Keratinocyte (primary cell): ENCODE results near the gene ZHX3. TPM values are rescaled to one million over a fixed set of nuclear protein-coding genes. Genes with fewer than 3 reads are reported as not detected.

ENCODE experiments used
- DNase-seq: peaks from one replicate; pipeline ENCODE4 v3.0.0-alpha.2; 2011; ENCODE audit warnings: low read depth, missing footprints, low spot score
- FAIRE-seq: peaks from 2 replicates; lab custom pipeline; 2011; peaks lifted over from hg19 to GRCh38; lab: Jason Lieb, UNC
- H2AFZ ChIP-seq: 2 replicates; pipeline ENCODE4 v1.6.0; 2012; ENCODE audit warnings: low read length, control low read depth, inconsistent platforms; ENCODE audit not compliant: control insufficient read depth
- H3K27ac ChIP-seq: 2 replicates; pipeline ENCODE4 v1.5.1; 2011; ENCODE audit warnings: low read length; ENCODE audit not compliant: control insufficient read depth, insufficient read depth
- H3K27me3 ChIP-seq: 3 replicates; pipeline ENCODE4 v1.6.0; 2011; ENCODE audit warnings: low read length; ENCODE audit not compliant: control insufficient read depth, insufficient read depth; ENCODE audit errors: extremely low read depth
- H3K36me3 ChIP-seq, 2 experiments: 2 replicates in 1 of 2; 3 replicates in 1 of 2; pipeline ENCODE4 v1.5.1; 2011; ENCODE audit warnings: low read length in 2 of 2, mild to moderate bottlenecking in 1 of 2; ENCODE audit not compliant: control insufficient read depth in 2 of 2, insufficient read depth in 2 of 2; ENCODE audit errors: extremely low read depth in 1 of 2
- H3K4me1 ChIP-seq: 3 replicates; pipeline ENCODE4 v1.5.1; 2011; ENCODE audit warnings: low read length; ENCODE audit not compliant: control insufficient read depth, insufficient read depth; ENCODE audit errors: extremely low read depth
- H3K4me2 ChIP-seq: 3 replicates; pipeline ENCODE4 v1.6.0; 2011; ENCODE audit warnings: low read depth, low read length; ENCODE audit not compliant: control insufficient read depth, insufficient read depth; ENCODE audit errors: extremely low read depth
- H3K4me3 ChIP-seq, 3 experiments: fragments of 200-600 bp in 1 of 3; sonication (generic) in 1 of 3; 2 replicates in 2 of 3; 3 replicates in 1 of 3; pipeline ENCODE4 v1.5.1; 2011 to 2016; ENCODE audit warnings: low read length in 3 of 3, mild to moderate bottlenecking in 3 of 3, control low read depth in 2 of 3, inconsistent platforms in 1 of 3, low read depth in 1 of 3, mixed read lengths in 1 of 3, mixed run types in 1 of 3, moderate library complexity in 1 of 3; ENCODE audit not compliant: control insufficient read depth in 2 of 3, insufficient read depth in 2 of 3; ENCODE audit errors: extremely low read depth in 1 of 3
- H3K79me2 ChIP-seq: 2 replicates; pipeline ENCODE4 v1.6.0; 2012; ENCODE audit warnings: low read length; ENCODE audit not compliant: control insufficient read depth, insufficient read depth
- H3K9ac ChIP-seq: 3 replicates; pipeline ENCODE4 v1.6.0; 2011; ENCODE audit warnings: low read length; ENCODE audit not compliant: control insufficient read depth, insufficient read depth; ENCODE audit errors: extremely low read depth
- H3K9me1 ChIP-seq: 3 replicates; pipeline ENCODE4 v1.6.0; 2011; ENCODE audit warnings: low read length; ENCODE audit not compliant: control insufficient read depth, insufficient read depth; ENCODE audit errors: extremely low read depth
- H3K9me3 ChIP-seq: 2 replicates; pipeline ENCODE4 v1.5.1; 2012; ENCODE audit warnings: low read depth, low read length; ENCODE audit not compliant: control insufficient read depth
- H4K20me1 ChIP-seq: 3 replicates; pipeline ENCODE4 v1.6.0; 2011; ENCODE audit warnings: low read length; ENCODE audit not compliant: control insufficient read depth, insufficient read depth; ENCODE audit errors: extremely low read depth
- EZH2 ChIP-seq: IDR thresholded peaks from one replicate; pipeline ENCODE4 v1.6.1; 2012; ENCODE audit warnings: inconsistent platforms, mild to moderate bottlenecking, low read length, moderate library complexity
- dilution Hi-C: fragments of 300-500 bp; cut with MboI; formaldehyde crosslinking; loops from one replicate; pipeline ENCODE4 v1.7.0; 2020; ENCODE audit warnings: low sequenced_read_pairs; ENCODE audit not compliant: extremely low pct_ligation_motif_present
- polyA plus RNA-seq, 5 experiments: library from polyadenylated mRNA; depleted of rRNA in 3 of 5; stranded (reverse) in 3 of 5; stranded (forward) in 1 of 5; unstranded in 1 of 5; fragments of >200 nt; gene quantifications; 1 replicate in 1 of 5; 2 replicates in 3 of 5; 3 replicates in 1 of 5; pipeline versions ENCODE4 v1.2.1 to v1.2.3, GENCODE V29; 2011 to 2012; ENCODE audit warnings: missing spikeins in 2 of 5, low read depth in 1 of 5, low replicate concordance in 1 of 5
- TF ChIP-seq, protein P1 (sequence below), 3 experiments: IDR thresholded peaks in 1 of 3; conservative IDR thresholded peaks in 1 of 3; optimal IDR thresholded peaks in 1 of 3; 2 replicates in 2 of 3; 3 replicates in 1 of 3; pipeline versions ENCODE3 to v1.5.1; 2011; ENCODE audit warnings: low read length in 3 of 3, mild to moderate bottlenecking in 3 of 3, moderate library complexity in 2 of 3, control low read depth in 1 of 3, inconsistent platforms in 1 of 3; ENCODE audit not compliant: insufficient read depth in 2 of 3; ENCODE audit errors: extremely low read depth in 1 of 3

Gene ZHX3
- polyA plus RNA-seq, 1 donor (not counting 4 experiments of a cell fraction or from before 2014, with no cell fraction given): 16.5 TPM

DNA sequence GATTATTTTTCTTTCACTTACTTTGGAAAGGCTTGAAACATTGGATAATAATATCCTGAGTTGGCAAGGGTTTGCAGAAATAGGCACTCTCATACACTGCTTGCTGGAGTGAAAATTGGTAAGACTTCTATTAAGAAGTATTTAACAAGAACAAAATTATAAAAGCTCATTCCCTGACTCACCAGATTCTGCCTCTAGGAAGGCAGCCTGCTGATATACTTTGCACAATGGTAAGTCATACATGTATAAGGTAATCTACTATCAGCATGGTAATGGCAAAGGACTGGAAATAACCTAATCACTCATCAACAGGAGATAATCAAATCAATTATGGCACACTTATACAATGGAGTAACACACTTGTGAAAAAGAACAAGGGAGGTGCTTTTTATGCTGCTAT, 94.4 kb downstream of the ZHX3 start:
- DNase-seq: no peak
- Histone ChIP-seq H3K27ac (no peak overlapping the region), H3K9ac (no peak overlapping the region), H3K79me2 (no peaks in the 10 kb centered on the region), H3K27me3 (no peaks in the 10 kb centered on the region), H4K20me1 (no peaks in the 10 kb centered on the region), H3K4me3 (no peak overlapping the region), H3K9me1 (no peaks in the 10 kb centered on the region), H3K36me3 (peaks cover 0 to 2% of the 10 kb centered on the region in 2 experiments), H3K4me2 (no peak overlapping the region), H2AFZ (no peak overlapping the region), H3K4me1 (no peaks in the 10 kb centered on the region), H3K9me3 (no peaks in the 10 kb centered on the region)
- TF ChIP-seq EZH2: no peak
- TF ChIP-seq, protein P1, sequence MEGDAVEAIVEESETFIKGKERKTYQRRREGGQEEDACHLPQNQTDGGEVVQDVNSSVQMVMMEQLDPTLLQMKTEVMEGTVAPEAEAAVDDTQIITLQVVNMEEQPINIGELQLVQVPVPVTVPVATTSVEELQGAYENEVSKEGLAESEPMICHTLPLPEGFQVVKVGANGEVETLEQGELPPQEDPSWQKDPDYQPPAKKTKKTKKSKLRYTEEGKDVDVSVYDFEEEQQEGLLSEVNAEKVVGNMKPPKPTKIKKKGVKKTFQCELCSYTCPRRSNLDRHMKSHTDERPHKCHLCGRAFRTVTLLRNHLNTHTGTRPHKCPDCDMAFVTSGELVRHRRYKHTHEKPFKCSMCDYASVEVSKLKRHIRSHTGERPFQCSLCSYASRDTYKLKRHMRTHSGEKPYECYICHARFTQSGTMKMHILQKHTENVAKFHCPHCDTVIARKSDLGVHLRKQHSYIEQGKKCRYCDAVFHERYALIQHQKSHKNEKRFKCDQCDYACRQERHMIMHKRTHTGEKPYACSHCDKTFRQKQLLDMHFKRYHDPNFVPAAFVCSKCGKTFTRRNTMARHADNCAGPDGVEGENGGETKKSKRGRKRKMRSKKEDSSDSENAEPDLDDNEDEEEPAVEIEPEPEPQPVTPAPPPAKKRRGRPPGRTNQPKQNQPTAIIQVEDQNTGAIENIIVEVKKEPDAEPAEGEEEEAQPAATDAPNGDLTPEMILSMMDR (optimal IDR thresholded peaks at IDR 0.05 in 1 of 3, IDR thresholded peaks at IDR 0.05 in 1 of 3, conservative IDR thresholded peaks at IDR 0.05 in 1 of 3; ENCODE audit: extremely low read depth in 1 of 3, insufficient read depth in 2 of 3, low read length in 3 of 3): no peak
- no peak for FAIRE-seq
- dilution Hi-C loops: no loop called here

DNA sequence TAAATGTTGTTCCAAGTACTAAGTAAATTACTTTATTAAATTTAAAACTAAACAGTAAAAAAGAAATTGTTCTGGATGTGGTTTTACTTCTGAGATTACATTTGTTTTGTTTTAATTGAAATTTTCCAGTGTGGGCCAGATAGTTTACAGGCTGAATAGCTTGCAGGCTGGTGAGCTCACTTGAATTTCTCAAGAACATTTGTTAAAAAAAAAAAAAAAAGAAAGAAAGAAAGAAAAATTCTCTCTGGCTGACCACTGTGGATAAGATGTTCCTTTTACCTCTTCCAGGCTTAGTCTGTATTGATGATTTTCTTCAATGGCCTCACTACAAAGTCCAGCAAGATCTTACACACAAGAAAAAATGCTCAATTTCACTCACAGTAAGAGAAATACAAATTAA, 94.8 kb downstream of the ZHX3 start:
- FAIRE-seq (no peak), DNase-seq (no peak)
- Histone ChIP-seq H3K36me3 (peaks cover 0 to 2% of the 10 kb centered on the region in 2 experiments), H3K9me3 (no peaks in the 10 kb centered on the region), H3K4me1 (no peaks in the 10 kb centered on the region), H3K27me3 (no peaks in the 10 kb centered on the region), H2AFZ (no peak overlapping the region), H3K9ac (no peak overlapping the region), H3K79me2 (no peaks in the 10 kb centered on the region), H4K20me1 (no peaks in the 10 kb centered on the region), H3K4me2 (no peak overlapping the region), H3K4me3 (no peak overlapping the region), H3K9me1 (no peaks in the 10 kb centered on the region), H3K27ac (no peak overlapping the region)
- dilution Hi-C loops: no loop called here
- TF ChIP-seq, protein P1 (optimal IDR thresholded peaks at IDR 0.05 in 1 of 3, IDR thresholded peaks at IDR 0.05 in 1 of 3, conservative IDR thresholded peaks at IDR 0.05 in 1 of 3; ENCODE audit: extremely low read depth in 1 of 3, insufficient read depth in 2 of 3, low read length in 3 of 3): no peak
- TF ChIP-seq EZH2: no peak
